Calu3 (cell line): Measurements from ENCODE around the gene DAAM1. TPM values are rescaled to one million over a fixed set of nuclear protein-coding genes. Genes with fewer than 3 reads are reported as not detected.

ENCODE experiments used
- BruUV-seq: library from RNA; stranded (reverse); fragments of 400-500 nt; replicated peaks from 2 replicates; lab custom pipeline; 2021; lab: Mats Ljungman, UMichigan
- CTCF ChIA-PET: fragments of 300-600 bp; sonication (Branson Sonifier 250); formaldehyde crosslinking; loops from one replicate; lab custom pipeline; 2022; ENCODE audit warnings: antibody characterized with exemption; lab: Charles Lee
- DNase-seq: peaks from one replicate; pipeline ENCODE4 v3.0.0; 2022
- H3K27ac Mint-ChIP-seq: one replicate; pipeline ENCODE4 v1.8.0; 2022; ENCODE audit warnings: mixed read lengths; ENCODE audit not compliant: unreplicated experiment
- H3K27me3 Mint-ChIP-seq: one replicate; pipeline ENCODE4 v1.8.0; 2022; ENCODE audit warnings: mixed read lengths; ENCODE audit not compliant: unreplicated experiment
- H3K36me3 Mint-ChIP-seq: one replicate; pipeline ENCODE4 v1.8.0; 2022; ENCODE audit warnings: mild to moderate bottlenecking, moderate library complexity, mixed read lengths; ENCODE audit not compliant: insufficient read depth, unreplicated experiment
- H3K4me1 Mint-ChIP-seq: one replicate; pipeline ENCODE4 v1.8.0; 2022; ENCODE audit warnings: mild to moderate bottlenecking, low read depth, mixed read lengths; ENCODE audit not compliant: unreplicated experiment
- H3K4me3 Mint-ChIP-seq: one replicate; pipeline ENCODE4 v1.8.0; 2022; ENCODE audit warnings: mild to moderate bottlenecking, low read depth, moderate library complexity, mixed read lengths; ENCODE audit not compliant: unreplicated experiment
- H3K9me3 Mint-ChIP-seq: one replicate; pipeline ENCODE4 v1.8.0; 2022; ENCODE audit warnings: low read depth, mixed read lengths; ENCODE audit not compliant: unreplicated experiment
- CTCF ChIP-seq: fragments of 200-600 bp; IDR thresholded peaks from one replicate; pipeline ENCODE4 v1.8.0; 2022; ENCODE audit warnings: antibody characterized with exemption; ENCODE audit not compliant: unreplicated experiment
- intact Hi-C: fragments of 100-400 bp; cut with micrococcal nuclease; formaldehyde crosslinking; loops from one replicate; pipeline ENCODE4 v1.10.0; 2022; ENCODE audit not compliant: unreplicated experiment
- total RNA-seq: library from RNA; stranded (reverse); gene quantifications from 2 replicates; pipeline ENCODE4 v1.2.3, GENCODE V29; 2022

The DAAM1 gene
- total RNA-seq, 1 experiment from 2014 or later, result 28.9 TPM

GRCh38 chr14:59395672-59396071, 207.2 kb downstream of the DAAM1 start:
- Mint-ChIP-seq H3K36me3 (no peaks in the 10 kb centered on the region), H3K27ac (no peak overlapping the region), H3K27me3 (no peaks in the 10 kb centered on the region), H3K4me3 (no peak overlapping the region), H3K9me3 (no peaks in the 10 kb centered on the region), H3K4me1 (no peaks in the 10 kb centered on the region)
- TF ChIP-seq CTCF, result no peak
- DNase-seq, result no peak
- CTCF ChIA-PET, result no interaction called here
- no TSS peak for BruUV-seq
- intact Hi-C loops, result no loop called here

- no peak overlapping the region for H3K27ac Mint-ChIP-seq
- no peak overlapping the region for H3K4me3 Mint-ChIP-seq
- no peaks in the 10 kb centered on the region for H3K27me3 Mint-ChIP-seq
- CTCF ChIA-PET, result no interaction called here
- BruUV-seq, result no TSS peak
- intact Hi-C loops, result no loop called here
- peaks cover 4% of the 10 kb centered on the region for H3K9me3 Mint-ChIP-seq
- no peaks in the 10 kb centered on the region for H3K36me3 Mint-ChIP-seq
- H3K4me1 Mint-ChIP-seq, result no peaks in the 10 kb centered on the region
- DNase-seq, result no peak
- no peak for TF ChIP-seq CTCF
These were observed 210.4 kb downstream of the DAAM1 start for GRCh38 chr14:59398841-59399240.

- Mint-ChIP-seq H3K27me3 (no peaks in the 10 kb centered on the region), H3K4me3 (no peak overlapping the region), H3K9me3 (peaks cover 16% of the 10 kb centered on the region), H3K36me3 (no peaks in the 10 kb centered on the region), H3K27ac (no peak overlapping the region), H3K4me1 (no peaks in the 10 kb centered on the region)
- CTCF ChIA-PET, result no interaction called here
- TF ChIP-seq CTCF, result no peak
- no TSS peak for BruUV-seq
- intact Hi-C loops, result no loop called here
- no peak for DNase-seq
These were observed 218.2 kb downstream of the DAAM1 start for GRCh38 chr14:59406454-59407245.

GRCh38 chr14:59407246-59408010, 219.0 kb downstream of the DAAM1 start:
- Mint-ChIP-seq H3K36me3 (no peaks in the 10 kb centered on the region), H3K9me3 (peaks cover 18% of the 10 kb centered on the region), H3K4me3 (no peak overlapping the region), H3K27ac (no peak overlapping the region), H3K27me3 (no peaks in the 10 kb centered on the region), H3K4me1 (no peaks in the 10 kb centered on the region)
- no peak for DNase-seq
- no peak for TF ChIP-seq CTCF
- CTCF ChIA-PET, result no interaction called here
- no TSS peak for BruUV-seq
- intact Hi-C loops, result no loop called here
